Measurements from ENCODE around the gene SPECC1L.

DNA sequence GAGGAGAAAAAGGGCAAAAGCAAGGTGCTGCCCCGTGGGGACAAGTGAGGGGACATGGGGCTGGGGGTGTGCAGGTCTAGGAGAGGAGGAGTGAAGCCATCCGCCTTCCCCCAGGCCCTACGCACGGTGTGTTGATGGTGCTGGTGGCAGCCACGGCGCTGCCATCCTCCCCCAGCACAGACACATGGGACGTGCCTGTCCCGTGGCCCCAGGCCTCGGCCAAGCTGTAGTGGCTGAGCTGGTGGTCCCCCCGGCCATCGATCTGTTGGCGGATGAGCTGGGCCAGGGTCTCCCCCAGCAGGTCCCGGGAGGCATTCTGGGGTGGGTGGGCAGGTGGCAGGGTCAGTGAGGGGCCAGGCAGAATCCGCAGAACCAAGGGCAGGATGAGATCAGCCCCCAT lies 44.7 kb upstream of the SPECC1L start:
- TF ChIP-seq, protein P1, sequence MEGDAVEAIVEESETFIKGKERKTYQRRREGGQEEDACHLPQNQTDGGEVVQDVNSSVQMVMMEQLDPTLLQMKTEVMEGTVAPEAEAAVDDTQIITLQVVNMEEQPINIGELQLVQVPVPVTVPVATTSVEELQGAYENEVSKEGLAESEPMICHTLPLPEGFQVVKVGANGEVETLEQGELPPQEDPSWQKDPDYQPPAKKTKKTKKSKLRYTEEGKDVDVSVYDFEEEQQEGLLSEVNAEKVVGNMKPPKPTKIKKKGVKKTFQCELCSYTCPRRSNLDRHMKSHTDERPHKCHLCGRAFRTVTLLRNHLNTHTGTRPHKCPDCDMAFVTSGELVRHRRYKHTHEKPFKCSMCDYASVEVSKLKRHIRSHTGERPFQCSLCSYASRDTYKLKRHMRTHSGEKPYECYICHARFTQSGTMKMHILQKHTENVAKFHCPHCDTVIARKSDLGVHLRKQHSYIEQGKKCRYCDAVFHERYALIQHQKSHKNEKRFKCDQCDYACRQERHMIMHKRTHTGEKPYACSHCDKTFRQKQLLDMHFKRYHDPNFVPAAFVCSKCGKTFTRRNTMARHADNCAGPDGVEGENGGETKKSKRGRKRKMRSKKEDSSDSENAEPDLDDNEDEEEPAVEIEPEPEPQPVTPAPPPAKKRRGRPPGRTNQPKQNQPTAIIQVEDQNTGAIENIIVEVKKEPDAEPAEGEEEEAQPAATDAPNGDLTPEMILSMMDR (IDR thresholded peaks at IDR 0.05; ENCODE audit: borderline replicate concordance, extremely low read depth, low read length, poor library complexity, severe bottlenecking), result no peak
- TF ChIP-seq EZH2 (IDR thresholded peaks at IDR 0.05; ENCODE audit: borderline replicate concordance, low read depth, low read length, severe bottlenecking), result no peak
